NOMO-1 treated with dmso at 0.1 percent for 144 hours (cell line): ENCODE measurements around the gene ILRUN.
A peak's percentile ranks its signal among the peaks of the same experiment; 100 is the strongest.
"Not testable (repeated sequence)": the region's sequence is repeated elsewhere in the genome, so short reads cannot be mapped to it uniquely, and the experiment has no call there.

Experiments
- DNase-seq: peaks from one replicate; lab custom pipeline; 2025; ENCODE audit not compliant: unreplicated experiment; lab: John Stamatoyannopoulos, UW

The ILRUN gene

GRCh38 chr6:34696739-34697543 lies at the start of gene ILRUN:
Gene ILRUN (minus strand): TSS chr6:34696767. CDS start chr6:34696603, 164 bp downstream.
- peak; percentile 91 for DNase-seq

- no peak for DNase-seq
These were observed 48.9 kb upstream of the ILRUN start for GRCh38 chr6:34745277-34746103.

GRCh38 chr6:34744294-34744647 lies 47.7 kb upstream of the ILRUN start:
- not testable (repeated sequence) for DNase-seq

- no peak for DNase-seq
These were observed 47.2 kb upstream of the ILRUN start for GRCh38 chr6:34743625-34744293.

DNA sequence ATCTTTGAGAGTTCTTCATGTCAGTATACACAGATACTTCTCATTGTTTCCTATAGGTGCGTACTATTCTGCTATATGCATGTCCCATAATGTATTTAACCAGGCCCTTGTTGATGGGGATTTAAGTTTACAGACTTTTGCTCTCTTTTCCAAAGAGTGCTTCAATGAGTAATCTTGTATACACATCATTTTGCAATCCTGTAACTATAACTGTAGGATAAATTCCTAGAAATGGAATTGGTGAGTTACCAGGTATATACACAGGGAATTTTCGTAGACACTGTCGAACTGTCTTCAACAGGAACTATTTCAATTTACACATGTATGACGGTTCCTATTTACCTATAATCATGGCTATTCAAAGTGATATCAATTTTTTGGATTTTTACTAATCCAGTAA lies 45.5 kb upstream of the ILRUN start:
- no peak for DNase-seq

DNA sequence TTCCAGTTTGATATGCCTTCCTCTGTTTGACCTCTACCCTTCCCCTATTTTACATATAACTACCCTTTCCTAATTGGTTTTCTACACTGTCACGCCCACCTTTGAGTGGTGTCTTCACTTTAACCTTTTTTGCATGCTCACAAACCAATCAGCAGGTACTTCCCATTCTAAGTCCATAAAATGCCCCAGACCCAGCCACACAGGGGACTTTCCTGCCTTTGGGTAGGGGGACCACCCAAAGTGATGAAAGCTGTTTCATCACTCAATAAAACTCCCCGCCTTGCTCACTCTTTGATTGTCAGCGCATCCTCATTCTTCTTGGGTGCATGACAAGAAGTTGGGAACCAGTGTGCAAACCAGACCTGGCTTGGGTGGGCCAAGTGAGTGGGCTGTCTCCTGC lies 40.3 kb upstream of the ILRUN start:
- no peak for DNase-seq

DNA sequence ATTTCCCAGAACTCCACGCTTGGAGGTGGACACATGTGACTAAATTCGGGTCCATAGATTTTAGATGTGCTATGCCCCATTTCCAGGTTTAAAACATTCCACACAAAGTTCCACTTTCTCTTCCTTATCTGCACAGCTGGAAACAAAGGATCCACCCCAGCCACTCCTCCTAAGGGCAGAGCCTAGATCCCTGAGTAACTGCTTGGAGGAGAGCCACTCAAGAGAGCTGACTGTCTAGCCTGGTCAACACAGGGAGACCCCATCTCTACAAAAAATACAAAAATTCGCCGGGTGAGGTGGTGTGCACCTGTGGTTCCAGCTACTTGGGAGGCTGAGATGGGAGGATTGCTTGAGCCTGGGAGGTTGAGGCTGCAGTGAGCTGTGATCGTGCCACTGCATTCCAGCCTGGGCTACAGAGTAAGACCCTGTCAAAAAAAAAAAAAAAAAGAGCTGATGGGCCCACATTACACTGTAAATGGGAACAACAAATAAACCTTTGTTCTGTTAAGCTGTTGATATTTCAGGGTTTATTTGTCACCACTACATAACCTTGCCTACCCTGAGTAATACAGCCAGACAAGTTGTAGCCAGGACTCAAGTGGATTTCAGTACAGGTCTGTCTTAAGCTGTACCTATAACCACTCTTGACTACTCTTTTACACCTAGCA lies 35.0 kb upstream of the ILRUN start:
- no peak for DNase-seq

GRCh38 chr6:34729631-34730470 lies 33.3 kb upstream of the ILRUN start:
- DNase-seq = no peak

DNA sequence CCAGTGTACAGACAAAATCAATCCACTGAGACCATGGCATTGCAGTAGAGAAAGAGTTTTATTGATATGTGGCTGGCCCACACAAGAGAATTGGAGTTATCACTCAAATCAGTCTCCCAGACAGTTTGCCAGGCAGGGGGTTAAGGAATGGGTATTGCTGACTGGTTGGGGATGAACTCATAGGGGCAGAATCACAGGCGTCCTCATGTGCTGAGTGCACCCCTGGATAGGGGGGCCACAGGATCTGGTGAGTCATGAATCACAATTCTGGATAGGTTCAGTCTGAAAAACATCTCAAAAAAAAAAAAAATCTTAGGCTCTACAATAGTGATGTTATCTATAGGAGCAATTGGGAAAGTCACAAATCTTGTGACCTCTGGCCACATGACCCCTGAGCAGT lies 29.5 kb upstream of the ILRUN start:
- no peak for DNase-seq

- DNase-seq = no peak
These were observed 26.6 kb upstream of the ILRUN start for GRCh38 chr6:34723203-34723602.

DNA sequence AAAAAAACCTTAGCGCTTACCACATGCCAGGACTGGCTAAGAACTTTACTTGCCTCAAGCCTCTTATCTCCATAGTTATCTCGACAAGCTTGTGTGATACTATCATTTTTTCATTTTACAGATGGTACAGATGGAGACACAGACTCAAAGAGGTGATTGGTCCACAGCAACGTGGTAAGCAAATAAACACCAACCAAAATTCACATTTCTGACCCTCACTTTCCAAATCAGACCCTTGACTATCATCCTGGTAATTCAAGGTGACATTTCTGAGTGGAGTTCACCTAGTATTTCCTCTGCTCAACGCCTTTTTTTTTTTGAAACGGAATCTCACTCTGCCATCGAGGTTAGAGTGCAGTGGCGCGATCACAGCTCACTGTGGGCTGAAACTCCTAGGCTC lies 25.9 kb upstream of the ILRUN start:
- DNase-seq = no peak

DNA sequence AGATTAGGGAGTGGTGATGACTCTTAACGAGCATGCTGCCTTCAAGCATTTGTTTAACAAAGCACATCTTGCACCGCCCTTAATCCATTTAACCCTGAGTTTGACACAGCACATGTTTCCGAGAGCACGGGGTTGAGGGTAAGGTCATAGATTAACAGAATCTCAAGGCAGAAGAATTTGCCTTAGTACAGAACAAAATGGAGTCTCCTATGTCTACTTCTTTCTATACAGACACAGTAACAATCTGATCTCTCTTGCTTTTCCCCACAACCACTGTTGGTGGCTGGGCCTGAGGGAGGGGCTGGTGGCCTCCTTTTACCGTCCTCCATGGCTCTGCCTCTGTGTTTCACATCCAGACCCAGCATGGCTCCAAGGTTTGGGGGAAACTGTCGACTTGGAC lies 23.6 kb upstream of the ILRUN start:
- not testable (repeated sequence) for DNase-seq

GRCh38 chr6:34719646-34720045 lies 23.1 kb upstream of the ILRUN start:
- not testable (repeated sequence) for DNase-seq

GRCh38 chr6:34718976-34719375 lies 22.4 kb upstream of the ILRUN start:
- DNase-seq = no peak

GRCh38 chr6:34717466-34717865 lies 20.9 kb upstream of the ILRUN start:
- DNase-seq = no peak

- DNase-seq = no peak
These were observed 18.1 kb upstream of the ILRUN start for GRCh38 chr6:34714663-34715062.

DNA sequence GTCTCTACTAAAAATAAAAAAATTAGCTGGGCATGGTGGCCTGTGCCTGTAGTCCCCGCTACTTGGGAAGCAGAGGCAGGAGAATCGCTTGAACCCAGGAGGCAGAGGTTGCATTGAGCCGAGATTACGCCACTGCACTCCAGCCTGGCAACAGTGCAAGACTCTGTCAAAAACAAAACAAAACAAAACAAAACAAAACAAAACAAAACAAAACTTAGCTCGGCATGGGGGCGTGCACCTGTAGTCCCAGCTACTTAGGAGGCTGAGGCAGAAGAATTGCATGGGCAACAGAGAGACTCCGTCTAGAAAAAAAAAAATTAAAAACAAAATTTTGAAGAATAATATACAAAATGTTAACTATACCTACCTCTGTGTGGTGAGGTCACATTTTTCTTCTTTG lies 16.3 kb upstream of the ILRUN start:
- DNase-seq = not testable (repeated sequence)

DNA sequence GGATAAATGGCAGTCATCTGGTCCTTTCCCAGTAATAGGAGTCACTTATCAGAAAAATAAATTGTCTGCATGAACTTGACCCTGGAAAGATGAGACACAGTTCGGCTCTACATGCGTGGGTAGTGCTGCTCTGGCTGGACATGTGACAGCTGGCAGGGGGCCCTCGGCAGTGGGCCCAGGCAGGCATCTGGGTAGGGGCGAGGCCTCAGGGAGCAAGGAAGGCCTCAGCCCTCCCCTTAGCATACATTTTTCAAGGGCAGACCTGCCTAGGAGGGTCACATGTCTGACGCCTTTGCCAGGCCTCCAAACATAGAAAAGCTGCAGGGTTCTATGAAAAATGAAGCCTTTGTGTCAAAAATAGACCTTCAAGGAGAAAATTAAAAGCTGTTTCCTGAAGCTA lies 12.8 kb upstream of the ILRUN start:
- no peak for DNase-seq

- DNase-seq = no peak
These were observed 8.7 kb upstream of the ILRUN start for GRCh38 chr6:34705241-34705640.

DNA sequence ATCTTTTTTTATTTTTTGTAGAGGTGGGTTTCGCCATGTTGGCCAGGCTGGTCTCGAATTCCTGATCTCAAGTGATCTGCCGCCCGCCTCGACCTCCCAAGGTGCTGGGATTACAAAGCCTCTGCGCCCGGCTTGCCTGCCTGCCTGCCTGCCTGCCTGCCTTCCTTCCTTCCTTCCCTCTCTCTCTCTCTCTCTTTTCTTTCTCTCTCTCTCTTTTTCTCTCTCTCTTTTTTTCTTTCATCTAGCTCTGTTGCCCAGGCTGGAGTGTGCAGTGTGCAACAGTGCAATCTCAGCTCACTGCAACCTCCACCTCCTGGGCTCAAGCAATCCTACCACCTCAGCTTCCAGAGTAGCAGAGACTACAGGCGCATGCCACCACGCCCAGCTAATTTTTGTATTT lies 4.6 kb upstream of the ILRUN start:
- no peak for DNase-seq
